Lower leg skin (tissue), 3 donors: Measurements from ENCODE around the gene MLLT3.

Experiments used
- POLR2A ChIP-seq, 2 donors: fragments of 450-650 bp; IDR thresholded peaks; one replicate each; pipeline ENCODE4 v1.6.1; 2016 to 2017; ENCODE audit warnings: antibody characterized with exemption in 2 of 2, mild to moderate bottlenecking in 1 of 2, moderate library complexity in 1 of 2
- TF ChIP-seq, protein P1 (sequence below), 3 donors: fragments of 450-650 bp; IDR thresholded peaks; one replicate each; pipeline ENCODE4 v1.5.1; 2016; ENCODE audit warnings: antibody characterized with exemption in 3 of 3, mild to moderate bottlenecking in 3 of 3, moderate library complexity in 2 of 3

GRCh38 chr9:20405616-20406015 is 216.7 kb downstream of the MLLT3 start:
- TF ChIP-seq POLR2A (IDR thresholded peaks at IDR 0.05): no peak
- TF ChIP-seq, protein P1, sequence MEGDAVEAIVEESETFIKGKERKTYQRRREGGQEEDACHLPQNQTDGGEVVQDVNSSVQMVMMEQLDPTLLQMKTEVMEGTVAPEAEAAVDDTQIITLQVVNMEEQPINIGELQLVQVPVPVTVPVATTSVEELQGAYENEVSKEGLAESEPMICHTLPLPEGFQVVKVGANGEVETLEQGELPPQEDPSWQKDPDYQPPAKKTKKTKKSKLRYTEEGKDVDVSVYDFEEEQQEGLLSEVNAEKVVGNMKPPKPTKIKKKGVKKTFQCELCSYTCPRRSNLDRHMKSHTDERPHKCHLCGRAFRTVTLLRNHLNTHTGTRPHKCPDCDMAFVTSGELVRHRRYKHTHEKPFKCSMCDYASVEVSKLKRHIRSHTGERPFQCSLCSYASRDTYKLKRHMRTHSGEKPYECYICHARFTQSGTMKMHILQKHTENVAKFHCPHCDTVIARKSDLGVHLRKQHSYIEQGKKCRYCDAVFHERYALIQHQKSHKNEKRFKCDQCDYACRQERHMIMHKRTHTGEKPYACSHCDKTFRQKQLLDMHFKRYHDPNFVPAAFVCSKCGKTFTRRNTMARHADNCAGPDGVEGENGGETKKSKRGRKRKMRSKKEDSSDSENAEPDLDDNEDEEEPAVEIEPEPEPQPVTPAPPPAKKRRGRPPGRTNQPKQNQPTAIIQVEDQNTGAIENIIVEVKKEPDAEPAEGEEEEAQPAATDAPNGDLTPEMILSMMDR (IDR thresholded peaks at IDR 0.05): no peak
